Common myeloid progenitor, CD34-positive (primary cell): ENCODE measurements around the gene FOLR3.

Source experiments
- CTCF ChIA-PET: fragments of 350-600 bp; sonication (Branson Sonifier 250); formaldehyde crosslinking; loops from one replicate; lab custom pipeline; 2021; ENCODE audit warnings: antibody characterized with exemption; lab: Charles Lee
- POLR2A ChIA-PET: fragments of 350-600 bp; sonication (Branson Sonifier 250); formaldehyde crosslinking; loops from one replicate; lab custom pipeline; 2021; ENCODE audit warnings: antibody characterized with exemption; lab: Charles Lee
- DNase-seq, 3 donors: peaks; one replicate each; pipeline versions ENCODE4 v3.0.0 to v3.0.0-alpha.2; 2013
- H3K27ac ChIP-seq, 2 experiments: 1 replicate in 1 of 2; 2 replicates in 1 of 2; pipeline ENCODE4 v1.7.0; 2013; ENCODE audit warnings: inconsistent platforms in 2 of 2, low read length in 2 of 2, mild to moderate bottlenecking in 2 of 2, low read depth in 1 of 2, moderate library complexity in 1 of 2; ENCODE audit not compliant: severe bottlenecking in 2 of 2, insufficient read depth in 1 of 2, poor library complexity in 1 of 2
- H3K27me3 ChIP-seq, 5 experiments: replicated peaks in 2 of 5; 1 replicate in 3 of 5; 2 replicates in 2 of 5; pipeline versions ENCODE4 v1.6.1 to v1.7.0; 2013; ENCODE audit warnings: low read length in 4 of 5, mild to moderate bottlenecking in 2 of 5, moderate library complexity in 2 of 5, inconsistent platforms in 1 of 5; ENCODE audit not compliant: insufficient read depth in 5 of 5, control insufficient read depth in 4 of 5
- H3K36me3 ChIP-seq, 4 experiments: 1 replicate in 2 of 4; 2 replicates in 2 of 4; pipeline versions ENCODE4 v1.6.1 to v1.7.0; 2013; ENCODE audit warnings: low read length in 3 of 4, control low read depth in 1 of 4, mild to moderate bottlenecking in 1 of 4; ENCODE audit not compliant: control insufficient read depth in 4 of 4, insufficient read depth in 4 of 4
- H3K4me1 ChIP-seq, 4 experiments: 1 replicate in 3 of 4; 2 replicates in 1 of 4; pipeline versions ENCODE4 v1.6.1 to v1.7.1; 2013; ENCODE audit warnings: low read length in 3 of 4, mild to moderate bottlenecking in 3 of 4, control low read depth in 1 of 4, inconsistent platforms in 1 of 4, moderate library complexity in 1 of 4; ENCODE audit not compliant: control insufficient read depth in 4 of 4, insufficient read depth in 4 of 4; ENCODE audit errors: control extremely low read depth in 1 of 4
- H3K4me3 ChIP-seq, 7 experiments: 1 replicate in 4 of 7; 2 replicates in 3 of 7; pipeline versions ENCODE4 v1.5.1 to v1.7.0; 2013; ENCODE audit warnings: mild to moderate bottlenecking in 7 of 7, low read length in 6 of 7, moderate library complexity in 6 of 7, inconsistent platforms in 2 of 7, low read depth in 2 of 7, control low read depth in 1 of 7; ENCODE audit not compliant: insufficient read depth in 4 of 7, control insufficient read depth in 1 of 7; ENCODE audit errors: extremely low read depth in 1 of 7
- H3K9me3 ChIP-seq, 5 experiments: 1 replicate in 4 of 5; 2 replicates in 1 of 5; pipeline versions ENCODE4 v1.6.1 to v1.7.1; 2013; ENCODE audit warnings: low read length in 4 of 5, mild to moderate bottlenecking in 2 of 5, inconsistent platforms in 1 of 5, low read depth in 1 of 5, moderate library complexity in 1 of 5; ENCODE audit not compliant: control insufficient read depth in 4 of 5, insufficient read depth in 2 of 5; ENCODE audit errors: control extremely low read depth in 1 of 5
- WGBS: methylation state at CpG from one replicate; pipeline ENCODE4 v1.1.5; 2013; ENCODE audit not compliant: insufficient coverage; 5-methylcytosine and 5-hydroxymethylcytosine counted together

FOLR3 gene

GRCh38 chr11:72122607-72123006 lies 12.9 kb upstream of the FOLR3 start:
- no peak overlapping the region for H3K4me3 ChIP-seq
- POLR2A ChIA-PET: interaction anchor here (1.4 kb wide), 1 partner anchor 23 kb away, joined by 4 read pairs; no protein-coding TSS in a partner anchor
- no CpG with 5 or more reads among the region's 1 CpG for WGBS
- H3K27ac ChIP-seq: no peak overlapping the region
- CTCF ChIA-PET: interaction anchor here (0.5 to 2.3 kb wide), 3 partner anchors 21 to 68 kb away, joined by 3 to 8 read pairs (median 4); no protein-coding TSS in a partner anchor
- no peaks in the 10 kb centered on the region for H3K36me3 ChIP-seq
- peaks cover 0 to 9% (median 1%) of the 10 kb centered on the region in 4 experiments for H3K4me1 ChIP-seq
- H3K27me3 ChIP-seq: no peaks in the 10 kb centered on the region
- peaks cover 0 to 3% (median 0%) of the 10 kb centered on the region in 5 experiments for H3K9me3 ChIP-seq
- no peak for DNase-seq

GRCh38 chr11:72123117-72123653 lies 12.3 kb upstream of the FOLR3 start:
- POLR2A ChIA-PET: no interaction called here
- Histone ChIP-seq H3K4me1 (peaks cover 0 to 9% (median 1%) of the 10 kb centered on the region in 4 experiments), H3K27ac (no peak overlapping the region), H3K36me3 (no peaks in the 10 kb centered on the region), H3K4me3 (no peak overlapping the region), H3K9me3 (peaks cover 0 to 3% (median 2%) of the 10 kb centered on the region in 5 experiments), H3K27me3 (no peaks in the 10 kb centered on the region)
- no CpG with 5 or more reads among the region's 3 CpGs for WGBS
- CTCF ChIA-PET: interaction anchor here (1.5 to 2.3 kb wide), 2 partner anchors 20 to 23 kb away, joined by 4 to 8 read pairs; no protein-coding TSS in a partner anchor
- no peak for DNase-seq

GRCh38 chr11:72124046-72124445 lies 11.5 kb upstream of the FOLR3 start:
- 98% methylated on average over 6 of the region's 6 CpGs for WGBS

GRCh38 chr11:72125956-72126355 lies 9.6 kb upstream of the FOLR3 start:
- no peak overlapping the region for H3K27ac ChIP-seq
- no peaks in the 10 kb centered on the region for H3K4me1 ChIP-seq
- ChIA-PET POLR2A (no interaction called here), CTCF (interaction anchor here (0.6 to 1.5 kb wide), 2 partner anchors 21 to 149 kb away, joined by 3 read pairs; no protein-coding TSS in a partner anchor)
- no peak for DNase-seq
- peaks cover 0 to 12% (median 3%) of the 10 kb centered on the region in 5 experiments for H3K9me3 ChIP-seq
- no peak overlapping the region for H3K4me3 ChIP-seq
- no CpG with 5 or more reads among the region's 1 CpG for WGBS
- H3K36me3 ChIP-seq: no peaks in the 10 kb centered on the region
- H3K27me3 ChIP-seq: no peaks in the 10 kb centered on the region

More at GRCh38 chr11:72124046-72124445, 11.5 kb upstream of the FOLR3 start:
- Histone ChIP-seq H3K4me1 (peaks cover 0 to 6% (median 0%) of the 10 kb centered on the region in 4 experiments), H3K27ac (no peak overlapping the region), H3K36me3 (no peaks in the 10 kb centered on the region), H3K9me3 (peaks cover 0 to 10% (median 3%) of the 10 kb centered on the region in 5 experiments), H3K27me3 (no peaks in the 10 kb centered on the region), H3K4me3 (no peak overlapping the region)
- ChIA-PET POLR2A (no interaction called here), CTCF (no interaction called here)
- DNase-seq: no peak

GRCh38 chr11:72127923-72128322 lies 7.6 kb upstream of the FOLR3 start:
- ChIA-PET CTCF (interaction anchor here (0.7 to 1.2 kb wide), 3 partner anchors 9 to 16 kb away, joined by 3 to 4 read pairs (median 3); no protein-coding TSS in a partner anchor), POLR2A (interaction anchor here (0.6 kb wide), 2 partner anchors 15 to 117 kb away, joined by 3 read pairs; no protein-coding TSS in a partner anchor)
- no peaks in the 10 kb centered on the region for H3K27me3 ChIP-seq
- no peak overlapping the region for H3K4me3 ChIP-seq
- H3K9me3 ChIP-seq: peaks cover 0 to 12% (median 3%) of the 10 kb centered on the region in 5 experiments
- peaks cover 2 to 8% (median 7%) of the 10 kb centered on the region in 4 experiments for H3K4me1 ChIP-seq
- no peaks in the 10 kb centered on the region for H3K36me3 ChIP-seq
- H3K27ac ChIP-seq: no peak overlapping the region
- 43% methylated on average over 1 of the region's 2 CpGs for WGBS
- DNase-seq: no peak

GRCh38 chr11:72129381-72129780 lies 6.1 kb upstream of the FOLR3 start:
- Histone ChIP-seq H3K4me1 (peaks cover 6 to 13% (median 8%) of the 10 kb centered on the region in 4 experiments), H3K36me3 (no peaks in the 10 kb centered on the region), H3K27me3 (no peaks in the 10 kb centered on the region), H3K27ac (no peak overlapping the region), H3K4me3 (no peak overlapping the region), H3K9me3 (peaks cover 0 to 12% (median 3%) of the 10 kb centered on the region in 5 experiments)
- 96% methylated on average over 3 of the region's 3 CpGs for WGBS
- CTCF ChIA-PET: interaction anchor here (0.6 to 1.3 kb wide), 2 partner anchors 15 to 104 kb away, joined by 3 to 6 read pairs; no protein-coding TSS in a partner anchor
- no peak for DNase-seq
- POLR2A ChIA-PET: no interaction called here

- Histone ChIP-seq H3K27ac (no peak overlapping the region), H3K36me3 (no peaks in the 10 kb centered on the region), H3K4me1 (peaks cover 6 to 13% (median 8%) of the 10 kb centered on the region in 4 experiments), H3K4me3 (peak overlapping the region in 1 of 7 experiments; percentile 18), H3K9me3 (peaks cover 0 to 10% (median 3%) of the 10 kb centered on the region in 5 experiments), H3K27me3 (no peaks in the 10 kb centered on the region)
- ChIA-PET CTCF (interaction anchor here (2.6 kb wide), 1 partner anchor 11 kb away, joined by 8 read pairs; no protein-coding TSS in a partner anchor), POLR2A (no interaction called here)
- no CpG with 5 or more reads among the region's 2 CpGs for WGBS
- DNase-seq: peak in 2 of 3 donors; percentile 33 to 49
Observed at GRCh38 chr11:72132646-72133045, 2.9 kb upstream of the FOLR3 start.
